ENCODE results near the gene FSIP1.

FSIP1 gene

GRCh38 chr15:39684233-39684632 lies 98.4 kb downstream of the FSIP1 start:
- no peak for DNase-seq (ENCODE audit: low read depth)

- DNase-seq (ENCODE audit: low read depth): no peak
Observed at GRCh38 chr15:39682366-39682765, 100.3 kb downstream of the FSIP1 start.

- DNase-seq (ENCODE audit: low read depth): peak; percentile 88
Observed at GRCh38 chr15:39680868-39681267, 101.8 kb downstream of the FSIP1 start.

GRCh38 chr15:39672666-39673065 lies 110.0 kb downstream of the FSIP1 start:
- DNase-seq (ENCODE audit: low read depth): no peak

GRCh38 chr15:39672184-39672583 lies 110.5 kb downstream of the FSIP1 start:
- no peak for DNase-seq (ENCODE audit: low read depth)

- DNase-seq (ENCODE audit: low read depth): no peak
Observed at GRCh38 chr15:39670687-39671086, 112.0 kb downstream of the FSIP1 start.

GRCh38 chr15:39669661-39670060 lies 113.0 kb downstream of the FSIP1 start:
- DNase-seq (ENCODE audit: low read depth): no peak

- DNase-seq (ENCODE audit: low read depth): no peak
Observed at GRCh38 chr15:39669241-39669640, 113.4 kb downstream of the FSIP1 start.

GRCh38 chr15:39668457-39668856 lies 114.2 kb downstream of the FSIP1 start:
- DNase-seq (ENCODE audit: low read depth): no peak

GRCh38 chr15:39667382-39668127 lies 115.1 kb downstream of the FSIP1 start:
- no peak for DNase-seq (ENCODE audit: low read depth)

- no peak for DNase-seq (ENCODE audit: low read depth)
Observed at GRCh38 chr15:39666677-39667076, 116.0 kb downstream of the FSIP1 start.

GRCh38 chr15:39665629-39666250 lies 116.9 kb downstream of the FSIP1 start:
- DNase-seq (ENCODE audit: low read depth): no peak

GRCh38 chr15:39663704-39664250 lies 118.9 kb downstream of the FSIP1 start:
- DNase-seq (ENCODE audit: low read depth): no peak

- DNase-seq (ENCODE audit: low read depth): no peak
Observed at GRCh38 chr15:39661776-39662175, 120.9 kb downstream of the FSIP1 start.

- no peak for DNase-seq (ENCODE audit: low read depth)
Observed at GRCh38 chr15:39658740-39659139, 123.9 kb downstream of the FSIP1 start.

GRCh38 chr15:39657668-39658067 lies 125.0 kb downstream of the FSIP1 start:
- DNase-seq (ENCODE audit: low read depth): peak; percentile 52

GRCh38 chr15:39657181-39657580 lies 125.5 kb downstream of the FSIP1 start:
- DNase-seq (ENCODE audit: low read depth): no peak

- no peak for DNase-seq (ENCODE audit: low read depth)
Observed at GRCh38 chr15:39654304-39654703, 128.3 kb downstream of the FSIP1 start.

- no peak for DNase-seq (ENCODE audit: low read depth)
Observed at GRCh38 chr15:39651881-39652280, 130.8 kb downstream of the FSIP1 start.

- DNase-seq (ENCODE audit: low read depth): no peak
Observed at GRCh38 chr15:39651295-39651694, 131.3 kb downstream of the FSIP1 start.

GRCh38 chr15:39649757-39650156 lies 132.9 kb downstream of the FSIP1 start:
- DNase-seq (ENCODE audit: low read depth): no peak

GRCh38 chr15:39646425-39646824 lies 136.2 kb downstream of the FSIP1 start:
- no peak for DNase-seq (ENCODE audit: low read depth)

GRCh38 chr15:39645976-39646257 lies 136.7 kb downstream of the FSIP1 start:
- DNase-seq (ENCODE audit: low read depth): no peak

Measured in GM04503 (cell line).